ENCODE results near the gene HMSD. TPM values are rescaled to one million over a fixed set of nuclear protein-coding genes. Genes with fewer than 3 reads are reported as not detected.

The HMSD gene
- total RNA-seq, 1 donor from 2014 or later: 0.26 TPM

DNA sequence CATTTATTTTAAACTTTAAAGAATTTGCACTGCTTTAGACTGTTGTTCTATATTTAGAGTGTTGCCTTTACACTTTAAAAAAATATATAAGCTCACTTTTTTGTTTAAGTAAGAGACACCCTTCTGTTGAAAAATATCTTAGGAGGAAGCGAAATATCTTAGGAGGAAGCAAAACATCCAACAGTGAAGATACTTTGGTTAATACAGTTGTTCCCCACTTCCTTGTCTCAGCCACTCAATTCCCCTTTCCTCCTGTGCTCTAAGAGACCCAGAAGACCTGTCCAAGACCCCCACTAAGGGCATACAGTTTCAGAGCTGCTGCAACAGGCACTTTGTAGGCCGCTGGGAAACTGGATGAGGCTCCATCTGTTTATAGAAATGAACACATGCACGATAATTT is 26.5 kb downstream of the HMSD start:
- TF ChIP-seq, protein P1, sequence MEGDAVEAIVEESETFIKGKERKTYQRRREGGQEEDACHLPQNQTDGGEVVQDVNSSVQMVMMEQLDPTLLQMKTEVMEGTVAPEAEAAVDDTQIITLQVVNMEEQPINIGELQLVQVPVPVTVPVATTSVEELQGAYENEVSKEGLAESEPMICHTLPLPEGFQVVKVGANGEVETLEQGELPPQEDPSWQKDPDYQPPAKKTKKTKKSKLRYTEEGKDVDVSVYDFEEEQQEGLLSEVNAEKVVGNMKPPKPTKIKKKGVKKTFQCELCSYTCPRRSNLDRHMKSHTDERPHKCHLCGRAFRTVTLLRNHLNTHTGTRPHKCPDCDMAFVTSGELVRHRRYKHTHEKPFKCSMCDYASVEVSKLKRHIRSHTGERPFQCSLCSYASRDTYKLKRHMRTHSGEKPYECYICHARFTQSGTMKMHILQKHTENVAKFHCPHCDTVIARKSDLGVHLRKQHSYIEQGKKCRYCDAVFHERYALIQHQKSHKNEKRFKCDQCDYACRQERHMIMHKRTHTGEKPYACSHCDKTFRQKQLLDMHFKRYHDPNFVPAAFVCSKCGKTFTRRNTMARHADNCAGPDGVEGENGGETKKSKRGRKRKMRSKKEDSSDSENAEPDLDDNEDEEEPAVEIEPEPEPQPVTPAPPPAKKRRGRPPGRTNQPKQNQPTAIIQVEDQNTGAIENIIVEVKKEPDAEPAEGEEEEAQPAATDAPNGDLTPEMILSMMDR (IDR thresholded peaks at IDR 0.05; ENCODE audit: insufficient read depth, low read length, severe bottlenecking): no peak
- no peak for FAIRE-seq
- H3K27me3 ChIP-seq (ENCODE audit: control insufficient read depth, insufficient read depth, low read length): no peaks in the 10 kb centered on the region

DNA sequence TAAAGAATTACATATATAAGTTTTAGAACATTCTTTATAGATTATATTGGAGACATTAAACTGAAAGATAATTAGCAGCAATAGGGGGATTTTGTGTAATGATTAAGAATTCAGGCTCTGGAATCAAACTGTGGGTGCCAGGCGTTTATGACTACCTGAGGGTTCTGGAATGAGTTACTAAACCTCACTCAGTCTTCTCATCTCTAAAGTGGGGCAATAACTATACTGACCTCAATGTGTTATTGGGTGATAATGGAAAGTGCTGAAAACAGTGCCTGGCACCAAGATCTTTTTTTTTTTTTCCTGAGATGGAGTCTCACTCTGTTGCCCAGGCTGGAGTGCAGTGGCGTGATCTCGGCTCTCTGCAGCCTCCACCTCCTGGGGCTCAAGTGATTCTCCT is 27.9 kb downstream of the HMSD start:
- Histone ChIP-seq H3K27me3 (ENCODE audit: control insufficient read depth, insufficient read depth, low read length) (no peaks in the 10 kb centered on the region), H3K4me3 (ENCODE audit: low read depth, low read length) (no peak overlapping the region), H3K36me3 (ENCODE audit: control insufficient read depth, insufficient read depth, low read length) (peaks cover 13% of the 10 kb centered on the region)
- TF ChIP-seq, protein P1 (IDR thresholded peaks at IDR 0.05; ENCODE audit: insufficient read depth, low read length, severe bottlenecking): no peak
- FAIRE-seq: no peak
- no peak for DNase-seq (ENCODE audit: low read depth)

More for the DNA sequence above, 26.5 kb downstream of the HMSD start:
- no peak overlapping the region for H3K4me3 ChIP-seq (ENCODE audit: low read depth, low read length)
- peaks cover 4% of the 10 kb centered on the region for H3K36me3 ChIP-seq (ENCODE audit: control insufficient read depth, insufficient read depth, low read length)
- DNase-seq (ENCODE audit: low read depth): no peak

- no peak overlapping the region for H3K4me3 ChIP-seq (ENCODE audit: low read depth, low read length)
- peaks cover 20% of the 10 kb centered on the region for H3K36me3 ChIP-seq (ENCODE audit: control insufficient read depth, insufficient read depth, low read length)
- DNase-seq (ENCODE audit: low read depth) (peak; percentile 65), FAIRE-seq (no peak)
- TF ChIP-seq, protein P1 (IDR thresholded peaks at IDR 0.05; ENCODE audit: insufficient read depth, low read length, severe bottlenecking): peak; percentile 85
- H3K27me3 ChIP-seq (ENCODE audit: control insufficient read depth, insufficient read depth, low read length): no peaks in the 10 kb centered on the region
These were observed 30.4 kb downstream of the HMSD start for GRCh38 chr18:63979409-63979920.

DNA sequence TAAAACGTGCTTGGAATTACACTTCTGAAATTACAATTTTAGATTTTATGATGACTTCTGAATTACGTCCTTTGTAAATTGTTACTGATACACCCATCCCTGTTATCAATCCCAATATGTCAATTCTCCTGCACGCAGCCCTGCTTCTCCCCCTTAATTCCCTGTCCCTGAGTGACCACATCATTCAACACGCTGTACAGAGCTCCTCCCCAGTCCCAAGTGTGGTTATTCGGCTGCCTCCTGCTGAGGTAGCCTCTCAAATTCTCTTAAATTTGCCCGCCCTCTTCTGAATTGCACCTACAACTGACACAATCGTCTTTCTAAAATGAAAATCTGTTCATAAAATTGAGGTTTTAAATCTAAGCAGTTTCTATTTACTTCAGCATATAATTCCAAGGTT is 30.9 kb downstream of the HMSD start:
- Histone ChIP-seq H3K27me3 (ENCODE audit: control insufficient read depth, insufficient read depth, low read length) (no peaks in the 10 kb centered on the region), H3K36me3 (ENCODE audit: control insufficient read depth, insufficient read depth, low read length) (peaks cover 21% of the 10 kb centered on the region), H3K4me3 (ENCODE audit: low read depth, low read length) (no peak overlapping the region)
- no peak for DNase-seq (ENCODE audit: low read depth)
- TF ChIP-seq, protein P1 (IDR thresholded peaks at IDR 0.05; ENCODE audit: insufficient read depth, low read length, severe bottlenecking): no peak
- no peak for FAIRE-seq

DNA sequence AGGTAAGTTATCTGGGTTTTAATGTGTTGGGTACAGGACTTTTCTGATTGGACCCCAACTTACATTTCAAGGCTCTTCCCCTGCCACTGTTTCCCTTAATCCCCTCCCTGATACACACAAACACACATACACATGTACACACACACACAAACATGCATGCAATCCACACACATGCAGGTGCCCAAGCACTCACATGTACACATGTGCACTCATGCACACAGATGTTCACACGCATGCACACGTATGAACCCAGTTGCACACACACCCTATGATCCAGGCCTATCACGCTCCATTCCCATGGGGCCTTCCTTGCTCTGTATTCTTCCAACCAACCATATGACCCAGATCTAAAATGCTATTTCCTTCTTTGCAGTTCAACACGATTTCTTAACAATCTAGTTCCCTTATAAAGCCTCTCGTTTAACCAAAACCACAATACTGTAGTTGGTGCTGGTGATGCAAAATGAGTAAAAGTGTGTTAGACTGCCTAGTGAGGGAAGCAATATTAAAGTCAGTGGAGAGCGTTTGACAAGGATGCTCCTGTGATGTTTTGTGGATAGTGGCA is 31.9 kb downstream of the HMSD start:
- DNase-seq (ENCODE audit: low read depth) (no peak), FAIRE-seq (peak; percentile 60)
- Histone ChIP-seq H3K4me3 (ENCODE audit: low read depth, low read length) (no peak overlapping the region), H3K27me3 (ENCODE audit: control insufficient read depth, insufficient read depth, low read length) (no peaks in the 10 kb centered on the region), H3K36me3 (ENCODE audit: control insufficient read depth, insufficient read depth, low read length) (peaks cover 25% of the 10 kb centered on the region)
- TF ChIP-seq, protein P1 (IDR thresholded peaks at IDR 0.05; ENCODE audit: insufficient read depth, low read length, severe bottlenecking): no peak

DNA sequence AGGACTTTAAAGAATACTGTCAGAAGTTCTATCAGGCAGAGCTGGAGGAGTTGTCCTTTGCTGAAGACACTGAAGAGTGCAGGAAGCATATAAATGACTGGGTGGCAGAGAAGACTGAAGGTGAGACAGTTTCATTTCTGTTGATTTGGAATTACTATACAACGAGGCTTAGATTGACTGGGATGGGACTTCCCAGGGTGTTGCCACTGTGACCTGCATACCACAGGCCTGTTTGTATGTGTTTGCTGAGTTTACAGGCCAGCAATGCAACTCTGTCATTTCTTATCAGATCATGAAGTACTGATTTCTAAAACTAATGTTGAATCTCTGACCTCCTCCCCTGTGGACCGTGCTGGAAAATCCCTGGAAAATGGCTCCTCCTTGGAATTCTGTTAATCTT is 32.6 kb downstream of the HMSD start:
- H3K27me3 ChIP-seq (ENCODE audit: control insufficient read depth, insufficient read depth, low read length): no peaks in the 10 kb centered on the region
- FAIRE-seq (peak; percentile 68), DNase-seq (ENCODE audit: low read depth) (no peak)
- H3K36me3 ChIP-seq (ENCODE audit: control insufficient read depth, insufficient read depth, low read length): peaks cover 28% of the 10 kb centered on the region
- H3K4me3 ChIP-seq (ENCODE audit: low read depth, low read length): no peak overlapping the region
- TF ChIP-seq, protein P1 (IDR thresholded peaks at IDR 0.05; ENCODE audit: insufficient read depth, low read length, severe bottlenecking): no peak

Data from bronchial epithelial cell (primary cell).